ENCODE measurements around the gene ACACA. TPM values are rescaled to one million over a fixed set of nuclear protein-coding genes. Genes with fewer than 3 reads are reported as not detected.
A peak's percentile ranks its signal among the peaks of the same experiment; 100 is the strongest.

ACACA gene
- total and polyA plus RNA-seq, 9 of the 15 experiments (the other 6 are each of a cell fraction or from before 2014, with no cell fraction given), result 35.9 to 135 (median 88.4) TPM

- 0 out of 2 replicates have a peak, but pooled peaks have one; percentile 37 for TF ChIP-seq HINFP (tag; conservative IDR thresholded peaks at IDR 0.05; ENCODE audit: low read depth)
- TF ChIP-seq PREB (CRISPR knock-in tag; IDR thresholded peaks at IDR 0.05), result 0 out of 2 replicates have a peak, but pooled peaks have one; percentile 39
- TF ChIP-seq CGGBP1 (CRISPR knock-in tag; IDR thresholded peaks at IDR 0.05), result no peak
- no peak for TF ChIP-seq ZNF436 (CRISPR knock-in tag; IDR thresholded peaks at IDR 0.05)
- TF ChIP-seq ZKSCAN8 (CRISPR knock-in tag; IDR thresholded peaks at IDR 0.05), result no peak
- peak; percentile 98 for TF ChIP-seq ZNF592 (IDR thresholded peaks at IDR 0.05)
- no peak for TF ChIP-seq ZNF431 (CRISPR knock-in tag; IDR thresholded peaks at IDR 0.05)
- TF ChIP-seq CBX3 (IDR thresholded peaks at IDR 0.05; ENCODE audit: borderline replicate concordance in 1 of 2, low read length in 2 of 2), result peak in 1 of 2 experiments; percentile 44; a peak in 1 of 3 replicates
- TF ChIP-seq ZFP91 (CRISPR knock-in tag; IDR thresholded peaks at IDR 0.05), result no peak
- no peak for TF ChIP-seq SIN3B (IDR thresholded peaks at IDR 0.05; ENCODE audit: low read depth)
- TF ChIP-seq NFIC (IDR thresholded peaks at IDR 0.05), result peak; percentile 85
- no peak for TF ChIP-seq ZNF197 (CRISPR knock-in tag; IDR thresholded peaks at IDR 0.05; ENCODE audit: low read depth)
- TF ChIP-seq UBTF (IDR thresholded peaks at IDR 0.05; ENCODE audit: borderline replicate concordance in 1 of 2, low read depth in 2 of 2, low read length in 2 of 2), result 0 out of 4 replicates have a peak, but pooled peaks of 1 of the 2 experiments have one; percentile 29
- no peak for TF ChIP-seq DLX4 (CRISPR knock-in tag; IDR thresholded peaks at IDR 0.05)
- TF ChIP-seq RCOR1 (IDR thresholded peaks at IDR 0.05; ENCODE audit: borderline replicate concordance in 1 of 2, low read depth in 2 of 2, low read length in 2 of 2), result no peak
These were observed 46.9 kb downstream of the ACACA start (continued) for GRCh38 chr17:37359682-37360188.

Data from K562 (cell line).